Measurements from ENCODE around the gene MARCHF10. TPM values are rescaled to one million over a fixed set of nuclear protein-coding genes. Genes with fewer than 3 reads are reported as not detected.
A peak's percentile ranks its signal among the peaks of the same experiment; 100 is the strongest.
"Not testable (repeated sequence)": the region's sequence is repeated elsewhere in the genome, so short reads cannot be mapped to it uniquely, and the experiment has no call there.

Gene MARCHF10
- total RNA-seq, 2 experiments from 2014 or later: not detected

GRCh38 chr17:62705156-62705777 lies 102.8 kb downstream of the MARCHF10 start:
- peaks cover 11% of the 10 kb centered on the region for H3K4me1 Mint-ChIP-seq (ENCODE audit: low read depth)
- no peaks in the 10 kb centered on the region for H3K36me3 Mint-ChIP-seq (ENCODE audit: low read depth)
- POLR2A ChIA-PET: no interaction called here
- no peak overlapping the region for H3K4me3 Mint-ChIP-seq
- CTCF ChIA-PET: interaction anchor here (0.7 to 1.3 kb wide), 3 partner anchors 32 to 917 kb away, joined by 3 read pairs; partner anchors contain the start of gene MAP3K3
- no peaks in the 10 kb centered on the region for H3K9me3 Mint-ChIP-seq (ENCODE audit: insufficient read depth)
- DNase-seq (no peak), ATAC-seq (no peak)
- H3K27ac Mint-ChIP-seq: no peak overlapping the region
- H3K27me3 Mint-ChIP-seq (ENCODE audit: low read depth): peaks cover 32% of the 10 kb centered on the region

GRCh38 chr17:62704381-62704971 lies 103.6 kb downstream of the MARCHF10 start:
- no peak for DNase-seq

GRCh38 chr17:62703776-62704380 lies 104.2 kb downstream of the MARCHF10 start:
- Mint-ChIP-seq H3K27me3 (ENCODE audit: low read depth) (peaks cover 27% of the 10 kb centered on the region), H3K9me3 (ENCODE audit: insufficient read depth) (no peaks in the 10 kb centered on the region), H3K27ac (no peak overlapping the region), H3K4me3 (peak overlapping the region; percentile 46), H3K4me1 (ENCODE audit: low read depth) (peaks cover 11% of the 10 kb centered on the region), H3K36me3 (ENCODE audit: low read depth) (no peaks in the 10 kb centered on the region)
- ATAC-seq (peak; percentile 98), DNase-seq (peak; percentile 66)
- ChIA-PET POLR2A (no interaction called here), CTCF (interaction anchor here (1.3 to 1.9 kb wide), 2 partner anchors 264 to 703 kb away, joined by 3 to 7 read pairs; no protein-coding TSS in a partner anchor)

More at GRCh38 chr17:62704381-62704971, 103.6 kb downstream of the MARCHF10 start:
- peaks cover 27% of the 10 kb centered on the region for H3K27me3 Mint-ChIP-seq (ENCODE audit: low read depth)
- H3K27ac Mint-ChIP-seq: no peak overlapping the region
- no peaks in the 10 kb centered on the region for H3K9me3 Mint-ChIP-seq (ENCODE audit: insufficient read depth)
- no peak for ATAC-seq
- POLR2A ChIA-PET: no interaction called here
- peak overlapping the region; percentile 63 for H3K4me3 Mint-ChIP-seq
- peaks cover 11% of the 10 kb centered on the region for H3K4me1 Mint-ChIP-seq (ENCODE audit: low read depth)
- CTCF ChIA-PET: interaction anchor here (0.6 to 1.9 kb wide), 5 partner anchors 31 to 918 kb away, joined by 3 to 7 read pairs (median 3); partner anchors contain the start of gene MAP3K3
- H3K36me3 Mint-ChIP-seq (ENCODE audit: low read depth): no peaks in the 10 kb centered on the region

GRCh38 chr17:62703261-62703775 lies 104.8 kb downstream of the MARCHF10 start:
- CTCF ChIA-PET: interaction anchor here (1.9 kb wide), 1 partner anchor 265 kb away, joined by 7 read pairs; no protein-coding TSS in a partner anchor

GRCh38 chr17:62702746-62703260 lies 105.3 kb downstream of the MARCHF10 start:
- Mint-ChIP-seq H3K27ac (no peak overlapping the region), H3K36me3 (ENCODE audit: low read depth) (no peaks in the 10 kb centered on the region), H3K27me3 (ENCODE audit: low read depth) (peaks cover 27% of the 10 kb centered on the region), H3K9me3 (ENCODE audit: insufficient read depth) (no peaks in the 10 kb centered on the region), H3K4me1 (ENCODE audit: low read depth) (peaks cover 11% of the 10 kb centered on the region), H3K4me3 (no peak overlapping the region)
- no peak for ATAC-seq
- POLR2A ChIA-PET: no interaction called here
- CTCF ChIA-PET: interaction anchor here (1.9 kb wide), 1 partner anchor 265 kb away, joined by 7 read pairs; no protein-coding TSS in a partner anchor
- no peak for DNase-seq

More at GRCh38 chr17:62703261-62703775, 104.8 kb downstream of the MARCHF10 start:
- Mint-ChIP-seq H3K27ac (no peak overlapping the region), H3K4me3 (peak overlapping the region; percentile 46), H3K27me3 (ENCODE audit: low read depth) (peaks cover 27% of the 10 kb centered on the region), H3K9me3 (ENCODE audit: insufficient read depth) (no peaks in the 10 kb centered on the region), H3K36me3 (ENCODE audit: low read depth) (no peaks in the 10 kb centered on the region), H3K4me1 (ENCODE audit: low read depth) (peaks cover 11% of the 10 kb centered on the region)
- POLR2A ChIA-PET: no interaction called here
- no peak for ATAC-seq
- no peak for DNase-seq

- ATAC-seq (no peak), DNase-seq (no peak)
- POLR2A ChIA-PET: no interaction called here
- Mint-ChIP-seq H3K9me3 (ENCODE audit: insufficient read depth) (no peaks in the 10 kb centered on the region), H3K4me3 (no peak overlapping the region), H3K36me3 (ENCODE audit: low read depth) (no peaks in the 10 kb centered on the region), H3K4me1 (ENCODE audit: low read depth) (peaks cover 11% of the 10 kb centered on the region), H3K27me3 (ENCODE audit: low read depth) (peaks cover 20% of the 10 kb centered on the region), H3K27ac (no peak overlapping the region)
- CTCF ChIA-PET: no interaction called here
Measured at GRCh38 chr17:62701706-62702085, 106.4 kb downstream of the MARCHF10 start.

- H3K9me3 Mint-ChIP-seq (ENCODE audit: insufficient read depth): no peaks in the 10 kb centered on the region
- no peaks in the 10 kb centered on the region for H3K36me3 Mint-ChIP-seq (ENCODE audit: low read depth)
- CTCF ChIA-PET: interaction anchor here (1.5 kb wide), 1 partner anchor 29 kb away, joined by 4 read pairs; no protein-coding TSS in a partner anchor
- no peak overlapping the region for H3K4me3 Mint-ChIP-seq
- no peak overlapping the region for H3K27ac Mint-ChIP-seq
- peaks cover 11% of the 10 kb centered on the region for H3K4me1 Mint-ChIP-seq (ENCODE audit: low read depth)
- ATAC-seq: no peak
- peaks cover 15% of the 10 kb centered on the region for H3K27me3 Mint-ChIP-seq (ENCODE audit: low read depth)
- POLR2A ChIA-PET: no interaction called here
- no peak for DNase-seq
Measured at GRCh38 chr17:62700964-62701705, 107.0 kb downstream of the MARCHF10 start.

GRCh38 chr17:62698459-62698858 lies 109.7 kb downstream of the MARCHF10 start:
- H3K4me1 Mint-ChIP-seq (ENCODE audit: low read depth); CTCF ChIA-PET; H3K27me3 Mint-ChIP-seq (ENCODE audit: low read depth); H3K4me3 Mint-ChIP-seq; H3K36me3 Mint-ChIP-seq (ENCODE audit: low read depth); H3K27ac Mint-ChIP-seq; ATAC-seq; DNase-seq; H3K9me3 Mint-ChIP-seq (ENCODE audit: insufficient read depth); POLR2A ChIA-PET: not testable (repeated sequence)

GRCh38 chr17:62696726-62697490 lies 111.2 kb downstream of the MARCHF10 start:
- POLR2A ChIA-PET: no interaction called here
- Mint-ChIP-seq H3K4me1 (ENCODE audit: low read depth) (no peaks in the 10 kb centered on the region), H3K9me3 (ENCODE audit: insufficient read depth) (no peaks in the 10 kb centered on the region), H3K4me3 (no peak overlapping the region), H3K36me3 (ENCODE audit: low read depth) (no peaks in the 10 kb centered on the region), H3K27me3 (ENCODE audit: low read depth) (peaks cover 3% of the 10 kb centered on the region), H3K27ac (no peak overlapping the region)
- CTCF ChIA-PET: no interaction called here
- DNase-seq (no peak), ATAC-seq (no peak)

GRCh38 chr17:62696256-62696655 lies 111.9 kb downstream of the MARCHF10 start:
- Mint-ChIP-seq H3K4me1 (ENCODE audit: low read depth) (no peaks in the 10 kb centered on the region), H3K27ac (no peak overlapping the region), H3K27me3 (ENCODE audit: low read depth) (peaks cover 3% of the 10 kb centered on the region), H3K4me3 (no peak overlapping the region), H3K36me3 (ENCODE audit: low read depth) (no peaks in the 10 kb centered on the region), H3K9me3 (ENCODE audit: insufficient read depth) (no peaks in the 10 kb centered on the region)
- DNase-seq: no peak
- ChIA-PET POLR2A (no interaction called here), CTCF (interaction anchor here (1.8 kb wide), 1 partner anchor 24 kb away, joined by 4 read pairs; no protein-coding TSS in a partner anchor)
- ATAC-seq: no peak
